ENCODE measurements around the gene PI4KA.
"Not testable (repeated sequence)": the region's sequence is repeated elsewhere in the genome, so short reads cannot be mapped to it uniquely, and the experiment has no call there.

The PI4KA gene

DNA sequence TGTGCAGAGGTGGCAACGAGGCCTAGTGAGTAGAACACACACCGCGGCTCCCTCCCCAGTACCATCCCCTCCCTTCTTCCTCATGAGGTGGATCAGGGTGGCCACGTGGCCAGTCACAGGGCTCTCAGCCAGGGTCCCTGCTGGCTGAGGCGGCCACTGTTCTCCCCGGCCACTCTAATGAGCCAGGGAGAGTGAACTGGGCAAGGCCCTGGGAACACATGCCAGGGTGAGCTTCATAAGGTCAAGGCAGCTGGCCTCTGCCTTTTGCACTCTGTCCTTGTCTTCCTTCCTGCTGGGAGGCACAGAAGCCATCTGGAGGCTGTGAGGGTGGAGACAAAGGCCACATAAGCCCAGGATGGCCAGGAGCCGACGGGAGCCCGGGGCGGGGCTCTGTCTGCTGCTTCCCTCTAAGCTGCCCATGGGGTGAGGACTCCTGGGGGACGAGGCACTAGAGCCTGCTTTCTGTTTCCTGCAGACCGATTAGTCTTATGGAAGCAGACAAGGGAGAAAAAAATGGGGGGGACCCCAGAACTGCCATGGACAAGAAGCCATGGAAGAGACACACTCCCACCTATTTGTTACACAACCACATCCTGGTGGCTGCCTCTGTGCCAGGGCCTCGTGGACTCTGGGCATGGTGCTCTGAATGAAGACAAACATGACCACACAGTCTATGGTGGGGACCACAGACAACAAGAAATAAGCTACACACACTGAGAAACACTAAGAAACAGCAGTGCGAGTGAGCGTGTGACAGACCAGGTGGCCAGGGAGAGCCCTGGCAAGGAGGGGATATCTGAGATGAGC, 123.1 kb downstream of the PI4KA start:
- H3K27me3 ChIP-seq (ENCODE audit: insufficient read depth, low read depth); H3K9ac ChIP-seq; H3K79me2 ChIP-seq (ENCODE audit: insufficient read depth, low read depth): not testable (repeated sequence)

DNA sequence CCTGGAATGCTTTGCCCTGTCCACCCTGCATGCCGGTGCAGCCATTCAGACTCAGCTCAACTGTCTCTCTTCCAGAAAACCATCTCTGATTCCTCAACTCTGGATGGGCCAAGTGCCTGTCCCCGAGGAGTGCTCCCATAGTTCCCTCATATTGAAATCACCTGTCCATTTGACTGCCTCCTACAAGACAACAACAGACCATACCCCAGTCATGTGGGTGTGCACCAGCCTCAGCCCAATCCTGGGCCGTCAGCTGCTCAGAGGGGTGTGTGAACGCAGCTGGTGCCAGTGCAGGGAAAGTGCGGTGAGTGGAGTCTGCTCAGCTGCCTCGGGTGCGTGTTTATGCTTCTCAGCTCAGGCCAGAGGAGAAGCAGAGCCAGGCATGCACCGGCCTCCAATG, 126.2 kb downstream of the PI4KA start:
- H3K4me2 ChIP-seq; H3K79me2 ChIP-seq (ENCODE audit: insufficient read depth, low read depth); H4K20me1 ChIP-seq (ENCODE audit: insufficient read depth); H3K9ac ChIP-seq; H2AFZ ChIP-seq (ENCODE audit: low read depth); H3K27me3 ChIP-seq (ENCODE audit: insufficient read depth, low read depth); H3K27ac ChIP-seq; H3K4me1 ChIP-seq (ENCODE audit: low read depth, poor library complexity, severe bottlenecking); H3K36me3 ChIP-seq (ENCODE audit: insufficient read depth); H3K4me3 ChIP-seq (IDR thresholded peaks at IDR 0.05; ENCODE audit: insufficient read depth, low read depth, low read length): not testable (repeated sequence)

More for the DNA sequence above, 123.1 kb downstream of the PI4KA start:
- H4K20me1 ChIP-seq (ENCODE audit: insufficient read depth); H3K27ac ChIP-seq; H3K4me2 ChIP-seq; H3K36me3 ChIP-seq (ENCODE audit: insufficient read depth); H2AFZ ChIP-seq (ENCODE audit: low read depth); H3K4me3 ChIP-seq (IDR thresholded peaks at IDR 0.05; ENCODE audit: insufficient read depth, low read depth, low read length): not testable (repeated sequence)
- H3K4me1 ChIP-seq (ENCODE audit: low read depth, poor library complexity, severe bottlenecking): peaks cover 11% of the 10 kb centered on the region

DNA sequence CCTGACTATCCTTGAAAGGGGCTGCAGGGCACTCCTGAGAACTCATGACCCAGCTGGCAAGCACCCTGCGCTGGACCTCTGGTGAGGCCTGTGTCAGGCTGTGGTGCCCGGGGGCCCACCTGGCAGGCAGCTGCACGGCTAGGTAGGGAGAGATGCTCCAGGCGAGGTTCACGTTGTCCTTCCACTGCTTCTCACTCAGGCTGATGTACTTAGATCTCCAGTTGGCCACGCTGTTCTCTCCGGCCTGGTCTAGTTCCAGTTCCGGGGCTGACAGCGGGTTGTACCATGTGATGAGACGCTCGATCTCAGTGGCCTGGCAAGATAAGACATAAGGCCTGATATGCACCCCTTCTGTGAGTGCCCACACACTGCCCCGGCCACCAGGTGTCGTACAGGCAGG, 129.4 kb downstream of the PI4KA start:
- Histone ChIP-seq H2AFZ (ENCODE audit: low read depth) (no peak overlapping the region), H3K36me3 (ENCODE audit: insufficient read depth) (no peaks in the 10 kb centered on the region), H3K9ac (no peak overlapping the region), H3K27ac (no peak overlapping the region), H3K79me2 (ENCODE audit: insufficient read depth, low read depth) (no peaks in the 10 kb centered on the region), H3K4me1 (ENCODE audit: low read depth, poor library complexity, severe bottlenecking) (no peaks in the 10 kb centered on the region), H3K4me2 (no peak overlapping the region), H3K27me3 (ENCODE audit: insufficient read depth, low read depth) (no peaks in the 10 kb centered on the region), H3K4me3 (IDR thresholded peaks at IDR 0.05; ENCODE audit: insufficient read depth, low read depth, low read length) (no peak overlapping the region), H4K20me1 (ENCODE audit: insufficient read depth) (no peaks in the 10 kb centered on the region)
- TF ChIP-seq, protein P1, sequence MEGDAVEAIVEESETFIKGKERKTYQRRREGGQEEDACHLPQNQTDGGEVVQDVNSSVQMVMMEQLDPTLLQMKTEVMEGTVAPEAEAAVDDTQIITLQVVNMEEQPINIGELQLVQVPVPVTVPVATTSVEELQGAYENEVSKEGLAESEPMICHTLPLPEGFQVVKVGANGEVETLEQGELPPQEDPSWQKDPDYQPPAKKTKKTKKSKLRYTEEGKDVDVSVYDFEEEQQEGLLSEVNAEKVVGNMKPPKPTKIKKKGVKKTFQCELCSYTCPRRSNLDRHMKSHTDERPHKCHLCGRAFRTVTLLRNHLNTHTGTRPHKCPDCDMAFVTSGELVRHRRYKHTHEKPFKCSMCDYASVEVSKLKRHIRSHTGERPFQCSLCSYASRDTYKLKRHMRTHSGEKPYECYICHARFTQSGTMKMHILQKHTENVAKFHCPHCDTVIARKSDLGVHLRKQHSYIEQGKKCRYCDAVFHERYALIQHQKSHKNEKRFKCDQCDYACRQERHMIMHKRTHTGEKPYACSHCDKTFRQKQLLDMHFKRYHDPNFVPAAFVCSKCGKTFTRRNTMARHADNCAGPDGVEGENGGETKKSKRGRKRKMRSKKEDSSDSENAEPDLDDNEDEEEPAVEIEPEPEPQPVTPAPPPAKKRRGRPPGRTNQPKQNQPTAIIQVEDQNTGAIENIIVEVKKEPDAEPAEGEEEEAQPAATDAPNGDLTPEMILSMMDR (conservative IDR thresholded peaks at IDR 0.05; ENCODE audit: low read depth, low read length): no peak

DNA sequence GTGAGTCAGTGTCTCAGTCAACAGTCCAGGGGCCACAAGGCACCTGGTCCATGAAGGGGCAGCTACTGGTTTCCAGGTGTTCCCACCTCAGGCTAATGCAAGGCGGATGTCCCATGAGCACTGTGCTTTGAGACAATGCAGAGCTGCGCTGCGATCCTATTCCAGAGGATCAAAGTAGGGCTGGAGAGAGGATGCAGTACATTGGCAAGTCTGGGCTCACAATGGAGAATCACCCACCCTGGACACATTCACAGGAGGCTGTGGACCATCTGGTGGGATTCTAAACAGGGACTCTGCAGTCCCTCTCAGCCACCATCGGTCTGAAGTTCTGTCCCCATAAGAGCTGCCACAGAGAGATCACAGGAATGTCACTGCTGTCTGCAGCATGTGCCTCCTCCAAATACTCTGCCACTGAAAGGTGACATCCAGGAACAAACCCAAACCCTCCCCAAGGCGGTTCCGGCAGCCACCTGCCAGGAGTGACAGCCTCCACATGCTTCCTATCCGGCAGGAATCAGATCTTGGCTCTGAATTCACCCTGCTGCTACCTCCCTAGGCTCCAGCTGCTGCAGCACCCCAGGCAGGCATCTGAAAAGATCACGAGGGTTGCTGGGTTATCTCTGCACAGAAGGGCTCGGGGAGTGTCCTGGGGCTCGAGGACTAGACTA, 130.0 kb downstream of the PI4KA start:
- no peaks in the 10 kb centered on the region for H3K36me3 ChIP-seq (ENCODE audit: insufficient read depth)
- TF ChIP-seq, protein P1 (conservative IDR thresholded peaks at IDR 0.05; ENCODE audit: low read depth, low read length): no peak

DNA sequence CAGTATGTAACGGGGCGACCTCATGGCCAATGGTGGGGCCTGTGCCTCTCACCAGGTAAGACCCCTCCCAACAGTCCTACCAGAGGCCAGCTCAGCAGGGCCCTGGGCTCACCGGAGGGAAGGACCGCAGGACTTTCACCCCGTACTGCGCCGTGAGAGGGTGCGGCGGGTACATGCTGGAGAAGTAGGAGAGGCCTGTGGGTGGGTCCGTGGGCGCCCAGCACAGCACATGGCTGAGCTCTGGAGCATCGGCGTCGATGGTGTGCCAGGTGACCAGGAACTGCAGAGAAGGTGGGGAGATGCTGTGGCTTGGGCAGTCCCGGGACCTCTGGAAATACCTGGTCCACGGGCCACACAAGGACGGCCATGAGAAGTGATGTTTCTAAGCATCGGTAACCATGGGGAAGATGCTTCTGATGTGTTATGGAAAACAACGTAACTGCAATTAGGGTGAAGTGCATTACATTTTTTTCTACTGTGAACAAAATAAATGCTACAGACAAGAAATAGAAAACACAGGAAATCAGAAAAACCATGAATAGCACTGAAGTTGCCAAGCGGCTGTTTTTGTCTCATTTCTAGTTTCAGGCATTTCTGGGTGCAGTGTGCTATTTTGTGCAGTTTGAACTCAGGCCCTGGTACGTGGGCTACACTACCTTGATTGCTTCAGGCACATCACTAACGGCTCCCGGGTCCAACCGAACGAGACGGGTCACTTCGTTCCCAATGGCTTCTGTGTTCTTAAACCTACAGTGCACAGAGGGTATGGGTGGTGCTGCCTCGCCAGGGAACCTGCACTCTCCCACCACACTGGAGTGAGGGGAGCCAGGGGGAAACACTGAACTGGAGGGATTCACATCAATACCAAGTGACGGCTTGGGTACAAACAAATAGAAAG, 131.2 kb downstream of the PI4KA start:
- H3K4me2 ChIP-seq: no peak overlapping the region
- no peaks in the 10 kb centered on the region for H3K36me3 ChIP-seq (ENCODE audit: insufficient read depth)
- no peaks in the 10 kb centered on the region for H4K20me1 ChIP-seq (ENCODE audit: insufficient read depth)
- no peaks in the 10 kb centered on the region for H3K4me1 ChIP-seq (ENCODE audit: low read depth, poor library complexity, severe bottlenecking)
- no peak overlapping the region for H2AFZ ChIP-seq (ENCODE audit: low read depth)
- no peaks in the 10 kb centered on the region for H3K27me3 ChIP-seq (ENCODE audit: insufficient read depth, low read depth)
- no peak overlapping the region for H3K4me3 ChIP-seq (IDR thresholded peaks at IDR 0.05; ENCODE audit: insufficient read depth, low read depth, low read length)
- H3K27ac ChIP-seq: no peak overlapping the region
- TF ChIP-seq, protein P1 (conservative IDR thresholded peaks at IDR 0.05; ENCODE audit: low read depth, low read length): no peak
- no peaks in the 10 kb centered on the region for H3K79me2 ChIP-seq (ENCODE audit: insufficient read depth, low read depth)
- H3K9ac ChIP-seq: no peak overlapping the region

More for the DNA sequence above, 130.0 kb downstream of the PI4KA start:
- H3K27ac ChIP-seq: no peak overlapping the region
- no peaks in the 10 kb centered on the region for H4K20me1 ChIP-seq (ENCODE audit: insufficient read depth)
- no peak overlapping the region for H3K9ac ChIP-seq
- no peak overlapping the region for H2AFZ ChIP-seq (ENCODE audit: low read depth)
- H3K4me2 ChIP-seq: no peak overlapping the region
- no peaks in the 10 kb centered on the region for H3K27me3 ChIP-seq (ENCODE audit: insufficient read depth, low read depth)
- no peaks in the 10 kb centered on the region for H3K79me2 ChIP-seq (ENCODE audit: insufficient read depth, low read depth)
- H3K4me3 ChIP-seq (IDR thresholded peaks at IDR 0.05; ENCODE audit: insufficient read depth, low read depth, low read length): no peak overlapping the region
- no peaks in the 10 kb centered on the region for H3K4me1 ChIP-seq (ENCODE audit: low read depth, poor library complexity, severe bottlenecking)

All from KMS-11 (cell line).